Measurements from ENCODE around the gene PRKCB.
A peak's percentile ranks its signal among the peaks of the same experiment; 100 is the strongest.

The PRKCB gene

DNA sequence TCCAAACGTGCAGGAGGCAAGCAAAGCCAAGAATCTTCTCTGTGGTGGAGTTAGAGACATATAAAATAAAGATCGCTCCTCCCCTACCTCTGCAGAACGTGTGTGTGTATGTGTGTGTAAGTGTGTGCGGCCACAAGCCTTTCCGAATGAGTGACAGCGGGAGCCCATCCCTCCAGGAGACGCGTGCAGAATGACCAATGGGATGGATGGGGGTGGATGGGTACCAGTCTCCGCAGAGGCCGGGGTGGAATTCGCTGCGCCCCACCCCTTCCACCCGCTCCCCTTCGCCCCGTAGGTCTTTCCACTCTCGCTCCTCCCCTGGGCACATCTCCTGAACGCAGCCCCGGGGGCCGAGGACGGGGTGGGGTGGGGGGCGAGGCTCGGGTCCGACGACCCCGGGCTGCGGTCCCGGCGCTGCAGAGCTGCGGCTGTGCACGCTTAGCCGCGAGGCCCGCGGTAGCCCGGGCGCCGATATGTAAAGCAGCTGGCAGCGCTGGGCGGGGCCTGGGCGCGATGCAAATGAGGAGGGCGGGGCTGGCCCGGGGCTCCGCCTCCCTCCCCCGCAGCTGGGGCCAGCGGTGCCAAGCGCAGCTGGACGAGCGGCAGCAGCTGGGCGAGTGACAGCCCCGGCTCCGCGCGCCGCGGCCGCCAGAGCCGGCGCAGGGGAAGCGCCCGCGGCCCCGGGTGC, at the start of gene PRKCB (continued):
- TF ChIP-seq, protein P1, sequence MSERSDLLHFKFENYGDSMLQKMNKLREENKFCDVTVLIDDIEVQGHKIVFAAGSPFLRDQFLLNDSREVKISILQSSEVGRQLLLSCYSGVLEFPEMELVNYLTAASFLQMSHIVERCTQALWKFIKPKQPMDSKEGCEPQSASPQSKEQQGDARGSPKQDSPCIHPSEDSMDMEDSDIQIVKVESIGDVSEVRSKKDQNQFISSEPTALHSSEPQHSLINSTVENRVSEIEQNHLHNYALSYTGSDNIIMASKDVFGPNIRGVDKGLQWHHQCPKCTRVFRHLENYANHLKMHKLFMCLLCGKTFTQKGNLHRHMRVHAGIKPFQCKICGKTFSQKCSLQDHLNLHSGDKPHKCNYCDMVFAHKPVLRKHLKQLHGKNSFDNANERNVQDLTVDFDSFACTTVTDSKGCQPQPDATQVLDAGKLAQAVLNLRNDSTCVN (tag by site-specific recombination; optimal IDR thresholded peaks at IDR 0.05) = peak; percentile 58
- no peak for TF ChIP-seq ZNF157 (tag by site-specific recombination; IDR thresholded peaks at IDR 0.05)
- peak; percentile 31; the same call in 1 of the 2 replicates for TF ChIP-seq ZBTB20 (tag by site-specific recombination; IDR thresholded peaks at IDR 0.05)
- no peak for TF ChIP-seq ZSCAN30 (tag by site-specific recombination; IDR thresholded peaks at IDR 0.05)
- TF ChIP-seq SP3 (tag by site-specific recombination; IDR thresholded peaks at IDR 0.05) = peak; percentile 71
- TF ChIP-seq, protein P2, sequence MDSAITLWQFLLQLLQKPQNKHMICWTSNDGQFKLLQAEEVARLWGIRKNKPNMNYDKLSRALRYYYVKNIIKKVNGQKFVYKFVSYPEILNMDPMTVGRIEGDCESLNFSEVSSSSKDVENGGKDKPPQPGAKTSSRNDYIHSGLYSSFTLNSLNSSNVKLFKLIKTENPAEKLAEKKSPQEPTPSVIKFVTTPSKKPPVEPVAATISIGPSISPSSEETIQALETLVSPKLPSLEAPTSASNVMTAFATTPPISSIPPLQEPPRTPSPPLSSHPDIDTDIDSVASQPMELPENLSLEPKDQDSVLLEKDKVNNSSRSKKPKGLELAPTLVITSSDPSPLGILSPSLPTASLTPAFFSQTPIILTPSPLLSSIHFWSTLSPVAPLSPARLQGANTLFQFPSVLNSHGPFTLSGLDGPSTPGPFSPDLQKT (IDR thresholded peaks at IDR 0.05; ENCODE audit: borderline replicate concordance, low read depth, low read length) = no peak
- TF ChIP-seq, protein P3, sequence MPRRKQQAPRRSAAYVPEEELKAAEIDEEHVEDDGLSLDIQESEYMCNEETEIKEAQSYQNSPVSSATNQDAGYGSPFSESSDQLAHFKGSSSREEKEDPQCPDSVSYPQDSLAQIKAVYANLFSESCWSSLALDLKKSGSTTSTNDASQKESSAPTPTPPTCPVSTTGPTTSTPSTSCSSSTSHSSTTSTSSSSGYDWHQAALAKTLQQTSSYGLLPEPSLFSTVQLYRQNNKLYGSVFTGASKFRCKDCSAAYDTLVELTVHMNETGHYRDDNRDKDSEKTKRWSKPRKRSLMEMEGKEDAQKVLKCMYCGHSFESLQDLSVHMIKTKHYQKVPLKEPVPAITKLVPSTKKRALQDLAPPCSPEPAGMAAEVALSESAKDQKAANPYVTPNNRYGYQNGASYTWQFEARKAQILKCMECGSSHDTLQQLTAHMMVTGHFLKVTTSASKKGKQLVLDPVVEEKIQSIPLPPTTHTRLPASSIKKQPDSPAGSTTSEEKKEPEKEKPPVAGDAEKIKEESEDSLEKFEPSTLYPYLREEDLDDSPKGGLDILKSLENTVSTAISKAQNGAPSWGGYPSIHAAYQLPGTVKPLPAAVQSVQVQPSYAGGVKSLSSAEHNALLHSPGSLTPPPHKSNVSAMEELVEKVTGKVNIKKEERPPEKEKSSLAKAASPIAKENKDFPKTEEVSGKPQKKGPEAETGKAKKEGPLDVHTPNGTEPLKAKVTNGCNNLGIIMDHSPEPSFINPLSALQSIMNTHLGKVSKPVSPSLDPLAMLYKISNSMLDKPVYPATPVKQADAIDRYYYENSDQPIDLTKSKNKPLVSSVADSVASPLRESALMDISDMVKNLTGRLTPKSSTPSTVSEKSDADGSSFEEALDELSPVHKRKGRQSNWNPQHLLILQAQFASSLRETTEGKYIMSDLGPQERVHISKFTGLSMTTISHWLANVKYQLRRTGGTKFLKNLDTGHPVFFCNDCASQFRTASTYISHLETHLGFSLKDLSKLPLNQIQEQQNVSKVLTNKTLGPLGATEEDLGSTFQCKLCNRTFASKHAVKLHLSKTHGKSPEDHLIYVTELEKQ (tag by site-specific recombination; IDR thresholded peaks at IDR 0.05; ENCODE audit: borderline replicate concordance) = no peak
- no peak for TF ChIP-seq ZNF394 (tag by site-specific recombination; IDR thresholded peaks at IDR 0.05; ENCODE audit: borderline replicate concordance)
- TF ChIP-seq MEIS1 (CRISPR knock-in tag; IDR thresholded peaks at IDR 0.05; ENCODE audit: borderline replicate concordance) = no peak
- no peak for TF ChIP-seq ZNF664 (tag by site-specific recombination; IDR thresholded peaks at IDR 0.05)
- TF ChIP-seq, protein P4, sequence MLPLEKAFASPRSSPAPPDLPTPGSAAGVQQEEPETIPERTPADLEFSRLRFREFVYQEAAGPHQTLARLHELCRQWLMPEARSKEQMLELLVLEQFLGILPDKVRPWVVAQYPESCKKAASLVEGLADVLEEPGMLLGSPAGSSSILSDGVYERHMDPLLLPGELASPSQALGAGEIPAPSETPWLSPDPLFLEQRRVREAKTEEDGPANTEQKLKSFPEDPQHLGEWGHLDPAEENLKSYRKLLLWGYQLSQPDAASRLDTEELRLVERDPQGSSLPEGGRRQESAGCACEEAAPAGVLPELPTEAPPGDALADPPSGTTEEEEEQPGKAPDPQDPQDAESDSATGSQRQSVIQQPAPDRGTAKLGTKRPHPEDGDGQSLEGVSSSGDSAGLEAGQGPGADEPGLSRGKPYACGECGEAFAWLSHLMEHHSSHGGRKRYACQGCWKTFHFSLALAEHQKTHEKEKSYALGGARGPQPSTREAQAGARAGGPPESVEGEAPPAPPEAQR (tag by site-specific recombination; IDR thresholded peaks at IDR 0.05) = no peak
- peak; percentile 34 for TF ChIP-seq ZBTB17 (tag by site-specific recombination; IDR thresholded peaks at IDR 0.05)
- 0 out of 2 replicates have a peak, but pooled peaks have one; percentile 26 for TF ChIP-seq OSR2 (tag by site-specific recombination; IDR thresholded peaks at IDR 0.05)
- TF ChIP-seq, protein P5, sequence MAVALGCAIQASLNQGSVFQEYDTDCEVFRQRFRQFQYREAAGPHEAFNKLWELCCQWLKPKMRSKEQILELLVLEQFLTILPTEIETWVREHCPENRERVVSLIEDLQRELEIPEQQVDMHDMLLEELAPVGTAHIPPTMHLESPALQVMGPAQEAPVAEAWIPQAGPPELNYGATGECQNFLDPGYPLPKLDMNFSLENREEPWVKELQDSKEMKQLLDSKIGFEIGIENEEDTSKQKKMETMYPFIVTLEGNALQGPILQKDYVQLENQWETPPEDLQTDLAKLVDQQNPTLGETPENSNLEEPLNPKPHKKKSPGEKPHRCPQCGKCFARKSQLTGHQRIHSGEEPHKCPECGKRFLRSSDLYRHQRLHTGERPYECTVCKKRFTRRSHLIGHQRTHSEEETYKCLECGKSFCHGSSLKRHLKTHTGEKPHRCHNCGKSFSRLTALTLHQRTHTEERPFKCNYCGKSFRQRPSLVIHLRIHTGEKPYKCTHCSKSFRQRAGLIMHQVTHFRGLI (tag by site-specific recombination; IDR thresholded peaks at IDR 0.05) = no peak
- no peak for TF ChIP-seq ZNF561 (tag by site-specific recombination; IDR thresholded peaks at IDR 0.05; ENCODE audit: borderline replicate concordance)
- TF ChIP-seq ZNF16 (tag by site-specific recombination; IDR thresholded peaks at IDR 0.05; ENCODE audit: low read depth) = no peak
- no peak for TF ChIP-seq ZNF114 (tag by site-specific recombination; IDR thresholded peaks at IDR 0.05)
- no peak for TF ChIP-seq ZNF132 (tag by site-specific recombination; IDR thresholded peaks at IDR 0.05; ENCODE audit: borderline replicate concordance)
- peak; percentile 61; the same call in 1 of the 2 replicates for TF ChIP-seq ZEB2 (tag by site-specific recombination; IDR thresholded peaks at IDR 0.05)
- TF ChIP-seq KLF9 (tag by site-specific recombination; IDR thresholded peaks at IDR 0.05; ENCODE audit: low read depth) = peak; percentile 38; the same call in 1 of the 2 replicates
- TF ChIP-seq ZNF623 (tag by site-specific recombination; IDR thresholded peaks at IDR 0.05) = no peak
- peak; percentile 33; the same call in 1 of the 2 replicates for TF ChIP-seq GLIS1 (tag by site-specific recombination; IDR thresholded peaks at IDR 0.05)
- no peak for TF ChIP-seq FEZF1 (tag by site-specific recombination; IDR thresholded peaks at IDR 0.05)
- no peak for TF ChIP-seq ZNF785 (tag by site-specific recombination; IDR thresholded peaks at IDR 0.05)
- TF ChIP-seq SP7 (tag by site-specific recombination; IDR thresholded peaks at IDR 0.05) = no peak
- TF ChIP-seq, protein P6, sequence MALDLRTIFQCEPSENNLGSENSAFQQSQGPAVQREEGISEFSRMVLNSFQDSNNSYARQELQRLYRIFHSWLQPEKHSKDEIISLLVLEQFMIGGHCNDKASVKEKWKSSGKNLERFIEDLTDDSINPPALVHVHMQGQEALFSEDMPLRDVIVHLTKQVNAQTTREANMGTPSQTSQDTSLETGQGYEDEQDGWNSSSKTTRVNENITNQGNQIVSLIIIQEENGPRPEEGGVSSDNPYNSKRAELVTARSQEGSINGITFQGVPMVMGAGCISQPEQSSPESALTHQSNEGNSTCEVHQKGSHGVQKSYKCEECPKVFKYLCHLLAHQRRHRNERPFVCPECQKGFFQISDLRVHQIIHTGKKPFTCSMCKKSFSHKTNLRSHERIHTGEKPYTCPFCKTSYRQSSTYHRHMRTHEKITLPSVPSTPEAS (tag by site-specific recombination; IDR thresholded peaks at IDR 0.05) = peak; percentile 92
- TF ChIP-seq ZNF792 (tag by site-specific recombination; IDR thresholded peaks at IDR 0.05) = no peak
- TF ChIP-seq ZNF548 (tag by site-specific recombination; IDR thresholded peaks at IDR 0.05) = no peak
- TF ChIP-seq, protein P7, sequence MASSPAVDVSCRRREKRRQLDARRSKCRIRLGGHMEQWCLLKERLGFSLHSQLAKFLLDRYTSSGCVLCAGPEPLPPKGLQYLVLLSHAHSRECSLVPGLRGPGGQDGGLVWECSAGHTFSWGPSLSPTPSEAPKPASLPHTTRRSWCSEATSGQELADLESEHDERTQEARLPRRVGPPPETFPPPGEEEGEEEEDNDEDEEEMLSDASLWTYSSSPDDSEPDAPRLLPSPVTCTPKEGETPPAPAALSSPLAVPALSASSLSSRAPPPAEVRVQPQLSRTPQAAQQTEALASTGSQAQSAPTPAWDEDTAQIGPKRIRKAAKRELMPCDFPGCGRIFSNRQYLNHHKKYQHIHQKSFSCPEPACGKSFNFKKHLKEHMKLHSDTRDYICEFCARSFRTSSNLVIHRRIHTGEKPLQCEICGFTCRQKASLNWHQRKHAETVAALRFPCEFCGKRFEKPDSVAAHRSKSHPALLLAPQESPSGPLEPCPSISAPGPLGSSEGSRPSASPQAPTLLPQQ (tag by site-specific recombination; IDR thresholded peaks at IDR 0.05) = no peak

Measured in HEK293 (cell line).